K562 (cell line): ENCODE measurements around the gene IKZF3.

Experiments used
- PHF8 ChIP-seq: fragments of 200-600 bp; sonication (generic); IDR thresholded peaks from 2 replicates; pipeline ENCODE4 v1.6.1; 2012; ENCODE audit warnings: mixed run types, mild to moderate bottlenecking, inconsistent platforms, low read length, moderate library complexity, borderline replicate concordance
- ZNF133 ChIP-seq: fragments of 250-450 bp; sonication (Bioruptor Pico); IDR thresholded peaks from 2 replicates; pipeline ENCODE4 v1.4.0; 2020; ENCODE audit warnings: mild to moderate bottlenecking
- ZNF146 ChIP-seq: IDR thresholded peaks from one replicate; pipeline ENCODE4 v1.6.1; 2018; ENCODE audit warnings: missing compliant biosample characterization; ENCODE audit not compliant: unreplicated experiment
- TF ChIP-seq, protein P1 (sequence below), 3 experiments: IDR thresholded peaks in 2 of 3; conservative IDR thresholded peaks in 1 of 3; 2 replicates each; pipeline ENCODE4 v1.5.1; 2011 to 2012; ENCODE audit warnings: low read length in 3 of 3, mild to moderate bottlenecking in 3 of 3, control low read depth in 2 of 3, improper control_type of control experiment in 1 of 3, inconsistent platforms in 1 of 3, low read depth in 1 of 3, mixed read lengths in 1 of 3, moderate library complexity in 1 of 3; ENCODE audit not compliant: insufficient read depth in 2 of 3

DNA sequence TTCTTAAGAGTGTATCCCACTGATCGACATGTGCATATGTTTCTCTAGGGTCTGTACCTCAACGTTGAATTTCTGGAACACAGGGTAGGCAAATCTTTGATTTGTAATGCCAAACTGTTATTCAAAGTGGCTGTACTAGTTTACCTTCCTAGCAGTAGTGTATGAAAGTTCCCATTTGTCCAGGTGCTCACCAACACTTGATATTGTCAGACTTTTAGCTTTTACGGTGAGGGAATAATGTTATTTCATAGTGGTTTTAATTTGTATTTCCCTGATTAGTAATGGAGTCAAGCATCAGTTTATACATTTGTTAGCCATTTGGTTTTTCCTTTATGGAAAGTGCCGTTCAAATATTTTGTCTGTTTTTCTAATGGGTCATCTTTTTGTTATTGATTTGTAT, 34.0 kb upstream of the IKZF3 start:
- TF ChIP-seq ZNF133 (CRISPR knock-in tag), result no peak
- no peak for TF ChIP-seq PHF8
- no peak for TF ChIP-seq ZNF146 (CRISPR knock-in tag)
- TF ChIP-seq, protein P1, sequence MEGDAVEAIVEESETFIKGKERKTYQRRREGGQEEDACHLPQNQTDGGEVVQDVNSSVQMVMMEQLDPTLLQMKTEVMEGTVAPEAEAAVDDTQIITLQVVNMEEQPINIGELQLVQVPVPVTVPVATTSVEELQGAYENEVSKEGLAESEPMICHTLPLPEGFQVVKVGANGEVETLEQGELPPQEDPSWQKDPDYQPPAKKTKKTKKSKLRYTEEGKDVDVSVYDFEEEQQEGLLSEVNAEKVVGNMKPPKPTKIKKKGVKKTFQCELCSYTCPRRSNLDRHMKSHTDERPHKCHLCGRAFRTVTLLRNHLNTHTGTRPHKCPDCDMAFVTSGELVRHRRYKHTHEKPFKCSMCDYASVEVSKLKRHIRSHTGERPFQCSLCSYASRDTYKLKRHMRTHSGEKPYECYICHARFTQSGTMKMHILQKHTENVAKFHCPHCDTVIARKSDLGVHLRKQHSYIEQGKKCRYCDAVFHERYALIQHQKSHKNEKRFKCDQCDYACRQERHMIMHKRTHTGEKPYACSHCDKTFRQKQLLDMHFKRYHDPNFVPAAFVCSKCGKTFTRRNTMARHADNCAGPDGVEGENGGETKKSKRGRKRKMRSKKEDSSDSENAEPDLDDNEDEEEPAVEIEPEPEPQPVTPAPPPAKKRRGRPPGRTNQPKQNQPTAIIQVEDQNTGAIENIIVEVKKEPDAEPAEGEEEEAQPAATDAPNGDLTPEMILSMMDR (IDR thresholded peaks at IDR 0.05 in 2 of 3, conservative IDR thresholded peaks at IDR 0.05 in 1 of 3; ENCODE audit: insufficient read depth in 2 of 3, low read depth in 1 of 3, low read length in 3 of 3), result no peak
